GM12801 (cell line): Measurements from ENCODE around the gene RAB8A.

Source experiments
- TF ChIP-seq, protein P1 (sequence below): IDR thresholded peaks from one replicate; pipeline ENCODE4 v1.5.1; 2011; ENCODE audit warnings: control low read depth; ENCODE audit not compliant: insufficient read length; ENCODE audit errors: extremely low read depth

RAB8A gene

GRCh38 chr19:16085115-16085514 lies 26.6 kb upstream of the RAB8A start:
- TF ChIP-seq, protein P1, sequence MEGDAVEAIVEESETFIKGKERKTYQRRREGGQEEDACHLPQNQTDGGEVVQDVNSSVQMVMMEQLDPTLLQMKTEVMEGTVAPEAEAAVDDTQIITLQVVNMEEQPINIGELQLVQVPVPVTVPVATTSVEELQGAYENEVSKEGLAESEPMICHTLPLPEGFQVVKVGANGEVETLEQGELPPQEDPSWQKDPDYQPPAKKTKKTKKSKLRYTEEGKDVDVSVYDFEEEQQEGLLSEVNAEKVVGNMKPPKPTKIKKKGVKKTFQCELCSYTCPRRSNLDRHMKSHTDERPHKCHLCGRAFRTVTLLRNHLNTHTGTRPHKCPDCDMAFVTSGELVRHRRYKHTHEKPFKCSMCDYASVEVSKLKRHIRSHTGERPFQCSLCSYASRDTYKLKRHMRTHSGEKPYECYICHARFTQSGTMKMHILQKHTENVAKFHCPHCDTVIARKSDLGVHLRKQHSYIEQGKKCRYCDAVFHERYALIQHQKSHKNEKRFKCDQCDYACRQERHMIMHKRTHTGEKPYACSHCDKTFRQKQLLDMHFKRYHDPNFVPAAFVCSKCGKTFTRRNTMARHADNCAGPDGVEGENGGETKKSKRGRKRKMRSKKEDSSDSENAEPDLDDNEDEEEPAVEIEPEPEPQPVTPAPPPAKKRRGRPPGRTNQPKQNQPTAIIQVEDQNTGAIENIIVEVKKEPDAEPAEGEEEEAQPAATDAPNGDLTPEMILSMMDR, result no peak

GRCh38 chr19:16087940-16088339 lies 23.7 kb upstream of the RAB8A start:
- TF ChIP-seq, protein P1, result no peak

DNA sequence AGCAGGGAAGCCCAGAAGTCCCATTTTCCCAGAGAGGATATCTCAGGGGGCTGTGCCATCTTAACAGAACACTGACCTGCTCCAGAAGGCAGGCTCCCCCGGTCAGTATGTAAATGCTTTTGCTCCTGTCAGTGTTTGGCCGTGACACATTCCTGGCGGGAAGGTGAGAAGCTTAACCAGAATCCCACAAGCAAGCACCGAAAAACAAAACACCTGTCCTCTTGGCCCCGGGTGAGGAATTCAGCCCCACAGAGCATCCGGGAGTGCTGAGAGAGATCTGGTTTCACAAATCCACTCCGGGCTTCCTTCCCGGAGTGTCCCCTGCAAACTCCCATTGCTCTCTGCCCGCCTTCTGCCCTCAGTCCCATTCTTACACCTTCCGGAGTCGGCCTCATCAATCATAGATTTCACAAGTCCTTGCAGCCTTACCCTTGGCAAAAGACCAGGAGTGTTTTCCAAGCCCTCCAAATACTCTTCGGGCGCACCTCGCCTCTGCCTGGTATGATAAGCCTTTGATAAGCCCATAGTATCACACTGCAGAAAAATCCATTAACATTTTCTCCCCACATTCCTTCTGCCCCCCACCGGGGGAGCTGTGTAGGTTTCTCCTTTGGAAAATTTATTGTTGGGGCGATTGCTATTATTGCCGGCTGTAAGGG lies 23.2 kb upstream of the RAB8A start:
- TF ChIP-seq, protein P1, result no peak

- TF ChIP-seq, protein P1, result no peak
Measured at GRCh38 chr19:16089010-16089846, 22.5 kb upstream of the RAB8A start.

GRCh38 chr19:16091546-16092475 lies 19.9 kb upstream of the RAB8A start:
- TF ChIP-seq, protein P1, result no peak

GRCh38 chr19:16094360-16095070 lies 17.2 kb upstream of the RAB8A start:
- TF ChIP-seq, protein P1, result no peak
